Osteoblast (primary cell): ENCODE data around the gene OAT. TPM values are rescaled to one million over a fixed set of nuclear protein-coding genes. Genes with fewer than 3 reads are reported as not detected.

ENCODE experiments used
- DNase-seq: peaks from one replicate; pipeline ENCODE4 v3.0.0; 2011; ENCODE audit warnings: low spot score, mixed read lengths; ENCODE audit not compliant: insufficient read length; ENCODE audit errors: missing footprints
- H2AFZ ChIP-seq: 2 replicates; pipeline ENCODE4 v1.6.0; 2011; ENCODE audit warnings: mild to moderate bottlenecking, low read length
- H3K27ac ChIP-seq: 2 replicates; pipeline ENCODE4 v1.5.1; 2011; ENCODE audit warnings: mild to moderate bottlenecking, low read depth, low read length, moderate library complexity
- H3K27me3 ChIP-seq: 2 replicates; pipeline ENCODE4 v1.6.0; 2012; ENCODE audit warnings: mild to moderate bottlenecking, control low read depth, inconsistent platforms, low read length, moderate library complexity; ENCODE audit not compliant: insufficient read depth
- H3K36me3 ChIP-seq: 2 replicates; pipeline ENCODE4 v1.5.1; 2011; ENCODE audit warnings: mild to moderate bottlenecking, low read length, control low read depth, moderate library complexity; ENCODE audit not compliant: insufficient read depth
- H3K4me1 ChIP-seq: 2 replicates; pipeline ENCODE4 v1.5.1; 2011; ENCODE audit warnings: mild to moderate bottlenecking, low read length, control low read depth, moderate library complexity; ENCODE audit not compliant: insufficient read depth
- H3K4me2 ChIP-seq: 2 replicates; pipeline ENCODE4 v1.6.0; 2011; ENCODE audit warnings: mild to moderate bottlenecking, low read length; ENCODE audit not compliant: insufficient read depth
- H3K4me3 ChIP-seq: fragments of 200-600 bp; sonication (generic); 3 replicates; pipeline ENCODE4 v1.5.1; 2012; ENCODE audit warnings: mild to moderate bottlenecking, low read length, inconsistent platforms; ENCODE audit not compliant: insufficient read depth
- H3K79me2 ChIP-seq: 2 replicates; pipeline ENCODE4 v1.6.0; 2012; ENCODE audit warnings: mild to moderate bottlenecking, low read length, control low read depth, inconsistent platforms; ENCODE audit not compliant: insufficient read depth
- H3K9me3 ChIP-seq: 2 replicates; pipeline ENCODE4 v1.5.1; 2011; ENCODE audit warnings: low read depth, low read length, control low read depth
- H4K20me1 ChIP-seq: 2 replicates; pipeline ENCODE4 v1.6.0; 2012; ENCODE audit warnings: mild to moderate bottlenecking, low read length, control low read depth; ENCODE audit not compliant: insufficient read depth
- total RNA-seq: library from RNA; depleted of rRNA; stranded (reverse); fragments of >200 nt; gene quantifications from 2 replicates; pipeline ENCODE4 v1.2.3, GENCODE V29; 2012
- TF ChIP-seq, protein P1 (sequence below): IDR thresholded peaks from 2 replicates; pipeline ENCODE4 v1.5.1; 2011; ENCODE audit warnings: mild to moderate bottlenecking, low read depth, low read length, moderate library complexity; ENCODE audit errors: extremely low read depth

Gene OAT
- total RNA-seq, 1 donor: 202 TPM

DNA sequence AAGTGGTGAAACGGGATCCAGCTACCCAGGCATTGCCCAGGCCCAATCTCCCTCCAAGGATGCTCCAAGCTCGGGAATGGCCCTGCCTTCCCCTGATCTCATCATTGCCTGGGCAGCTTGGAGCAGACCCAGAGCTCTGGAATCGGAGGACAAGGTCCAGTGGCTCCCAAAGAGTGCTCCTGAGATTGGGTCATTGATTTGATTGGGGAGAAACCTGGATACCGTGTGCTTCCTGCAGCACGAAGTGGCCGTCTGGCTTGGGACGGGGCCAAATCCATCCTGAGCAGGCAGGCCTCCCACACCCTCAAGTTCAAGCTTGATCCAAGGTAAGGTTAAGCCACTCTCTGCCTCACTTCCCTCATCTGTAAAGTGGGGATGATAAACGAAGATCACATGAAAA, 69.9 kb downstream of the OAT start:
- Histone ChIP-seq H3K9me3 (no peaks in the 10 kb centered on the region), H3K4me3 (no peak overlapping the region), H3K4me2 (no peak overlapping the region), H4K20me1 (no peaks in the 10 kb centered on the region), H2AFZ (no peak overlapping the region), H3K27ac (no peak overlapping the region), H3K79me2 (no peaks in the 10 kb centered on the region), H3K36me3 (no peaks in the 10 kb centered on the region), H3K27me3 (peaks cover 10% of the 10 kb centered on the region), H3K4me1 (no peaks in the 10 kb centered on the region)
- no peak for DNase-seq
- TF ChIP-seq, protein P1, sequence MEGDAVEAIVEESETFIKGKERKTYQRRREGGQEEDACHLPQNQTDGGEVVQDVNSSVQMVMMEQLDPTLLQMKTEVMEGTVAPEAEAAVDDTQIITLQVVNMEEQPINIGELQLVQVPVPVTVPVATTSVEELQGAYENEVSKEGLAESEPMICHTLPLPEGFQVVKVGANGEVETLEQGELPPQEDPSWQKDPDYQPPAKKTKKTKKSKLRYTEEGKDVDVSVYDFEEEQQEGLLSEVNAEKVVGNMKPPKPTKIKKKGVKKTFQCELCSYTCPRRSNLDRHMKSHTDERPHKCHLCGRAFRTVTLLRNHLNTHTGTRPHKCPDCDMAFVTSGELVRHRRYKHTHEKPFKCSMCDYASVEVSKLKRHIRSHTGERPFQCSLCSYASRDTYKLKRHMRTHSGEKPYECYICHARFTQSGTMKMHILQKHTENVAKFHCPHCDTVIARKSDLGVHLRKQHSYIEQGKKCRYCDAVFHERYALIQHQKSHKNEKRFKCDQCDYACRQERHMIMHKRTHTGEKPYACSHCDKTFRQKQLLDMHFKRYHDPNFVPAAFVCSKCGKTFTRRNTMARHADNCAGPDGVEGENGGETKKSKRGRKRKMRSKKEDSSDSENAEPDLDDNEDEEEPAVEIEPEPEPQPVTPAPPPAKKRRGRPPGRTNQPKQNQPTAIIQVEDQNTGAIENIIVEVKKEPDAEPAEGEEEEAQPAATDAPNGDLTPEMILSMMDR: no peak

DNA sequence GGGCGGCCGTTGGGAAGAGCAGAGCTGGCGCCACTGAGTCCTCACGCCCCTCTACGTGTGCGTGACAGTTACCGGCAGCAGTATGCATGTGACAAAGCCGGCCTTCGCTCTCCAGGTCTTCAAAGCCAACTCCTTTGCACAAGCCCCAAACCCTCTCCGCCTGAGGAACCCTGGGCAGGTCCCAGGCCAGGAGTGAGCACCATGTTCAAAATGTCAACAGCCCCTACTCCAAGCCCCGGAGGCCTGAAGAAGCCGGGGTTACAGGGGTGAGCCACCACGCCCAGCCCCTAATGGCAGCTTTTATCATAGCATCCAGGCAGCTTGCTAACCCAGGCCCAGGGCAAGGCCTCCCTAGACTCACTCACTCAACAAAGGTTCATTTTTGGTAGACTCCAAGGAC, 70.8 kb downstream of the OAT start:
- H3K4me3 ChIP-seq: no peak overlapping the region
- H2AFZ ChIP-seq: no peak overlapping the region
- no peak overlapping the region for H3K27ac ChIP-seq
- TF ChIP-seq, protein P1: no peak
- H3K27me3 ChIP-seq: peaks cover 6% of the 10 kb centered on the region
- H3K9me3 ChIP-seq: no peaks in the 10 kb centered on the region
- no peaks in the 10 kb centered on the region for H3K36me3 ChIP-seq
- no peaks in the 10 kb centered on the region for H3K79me2 ChIP-seq
- H3K4me2 ChIP-seq: no peak overlapping the region
- H4K20me1 ChIP-seq: no peaks in the 10 kb centered on the region
- no peak for DNase-seq
- no peaks in the 10 kb centered on the region for H3K4me1 ChIP-seq

Other genes starting within 250 kb of the OAT start
- gene NKX1-2, start 31.1 kb upstream of the OAT start, total RNA-seq: not detected in 2 replicates
- gene LHPP, start 42.9 kb upstream of the OAT start, total RNA-seq: 11.5 and 17.7 TPM in 2 replicates